GM10847 (cell line): ENCODE data around the gene RPLP2.
A peak's percentile ranks its signal among the peaks of the same experiment; 100 is the strongest.

ENCODE experiments used
- POLR2A ChIP-seq: IDR thresholded peaks from 2 replicates; pipeline ENCODE4 v1.6.1; 2011; ENCODE audit not compliant: insufficient read length; ENCODE audit errors: extremely low read depth

RPLP2 gene

DNA sequence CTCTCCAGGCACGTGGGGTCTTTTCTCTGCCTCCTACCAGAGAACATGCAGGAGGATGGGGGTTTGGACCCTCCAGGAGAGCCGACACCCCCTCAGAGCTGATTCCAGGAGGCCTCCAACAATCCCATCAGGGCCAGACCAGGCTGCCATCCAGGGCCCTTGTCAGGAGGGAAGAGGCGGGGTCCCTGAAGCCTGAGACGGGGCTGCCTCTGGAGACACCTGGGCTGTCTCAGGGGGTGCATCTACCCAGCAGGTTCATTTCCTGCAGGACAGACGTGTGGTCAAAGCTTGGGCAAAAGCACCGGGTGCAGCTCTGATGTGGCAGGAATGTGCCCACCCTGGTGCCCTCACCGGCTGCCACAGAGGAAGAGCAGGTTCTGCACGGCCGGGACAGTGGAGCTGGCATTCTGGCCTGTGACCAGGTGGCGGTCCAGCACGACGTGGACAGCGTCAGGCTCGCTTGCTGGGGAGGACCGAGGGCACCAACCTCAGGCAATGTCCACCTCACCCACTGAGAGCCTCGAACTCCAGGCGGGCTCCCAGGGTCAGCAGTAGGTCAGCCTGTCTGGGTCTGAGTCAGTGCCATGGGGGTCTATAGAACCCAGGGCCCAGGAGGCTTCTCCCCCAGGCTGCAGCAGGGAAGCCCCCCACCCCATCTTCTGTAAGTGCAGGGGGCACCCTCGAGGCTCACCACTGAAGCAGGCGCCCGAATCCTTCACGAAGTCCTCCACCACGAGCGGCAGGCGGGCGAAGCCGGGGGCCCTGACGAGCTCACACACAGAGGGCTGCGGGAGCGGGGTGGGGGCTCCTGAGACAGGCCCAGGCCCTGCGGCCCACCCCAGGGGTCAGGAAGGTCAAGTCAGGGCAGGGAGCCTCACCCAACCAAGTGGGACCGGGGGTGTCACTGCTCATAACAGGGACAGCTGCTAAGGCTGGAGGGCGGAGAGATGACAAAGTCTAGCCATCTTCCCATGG is 38.8 kb upstream of the RPLP2 start:
- no peak for TF ChIP-seq POLR2A

DNA sequence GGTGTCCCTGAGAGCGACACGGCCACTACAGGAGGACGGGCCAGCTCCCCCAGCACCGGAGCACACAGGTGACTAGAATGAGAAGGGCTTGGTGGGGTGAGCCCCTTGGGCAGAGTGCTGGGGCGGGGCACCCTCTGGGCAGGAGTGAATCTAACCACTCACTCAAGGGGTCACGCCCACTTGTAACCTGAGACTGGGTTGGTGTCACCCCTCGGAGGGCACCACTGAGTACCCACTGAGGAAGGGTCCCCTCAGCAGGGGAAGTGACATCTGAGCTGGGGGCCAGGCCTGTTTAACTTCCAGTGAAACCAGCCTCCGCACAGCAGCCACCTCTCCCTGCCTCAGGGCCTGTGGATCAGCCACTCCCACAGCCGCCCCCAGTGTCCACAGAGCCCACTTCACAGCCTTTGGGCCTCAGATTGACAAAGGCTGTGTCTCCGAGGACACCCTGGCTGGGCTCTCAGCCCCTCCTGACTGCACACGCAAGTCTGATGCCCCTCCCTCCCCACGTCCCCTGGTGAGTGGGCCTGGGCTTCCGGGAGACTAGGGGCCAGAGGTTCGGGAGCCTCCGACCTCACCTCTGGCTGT is 38.1 kb upstream of the RPLP2 start:
- TF ChIP-seq POLR2A: no peak

DNA sequence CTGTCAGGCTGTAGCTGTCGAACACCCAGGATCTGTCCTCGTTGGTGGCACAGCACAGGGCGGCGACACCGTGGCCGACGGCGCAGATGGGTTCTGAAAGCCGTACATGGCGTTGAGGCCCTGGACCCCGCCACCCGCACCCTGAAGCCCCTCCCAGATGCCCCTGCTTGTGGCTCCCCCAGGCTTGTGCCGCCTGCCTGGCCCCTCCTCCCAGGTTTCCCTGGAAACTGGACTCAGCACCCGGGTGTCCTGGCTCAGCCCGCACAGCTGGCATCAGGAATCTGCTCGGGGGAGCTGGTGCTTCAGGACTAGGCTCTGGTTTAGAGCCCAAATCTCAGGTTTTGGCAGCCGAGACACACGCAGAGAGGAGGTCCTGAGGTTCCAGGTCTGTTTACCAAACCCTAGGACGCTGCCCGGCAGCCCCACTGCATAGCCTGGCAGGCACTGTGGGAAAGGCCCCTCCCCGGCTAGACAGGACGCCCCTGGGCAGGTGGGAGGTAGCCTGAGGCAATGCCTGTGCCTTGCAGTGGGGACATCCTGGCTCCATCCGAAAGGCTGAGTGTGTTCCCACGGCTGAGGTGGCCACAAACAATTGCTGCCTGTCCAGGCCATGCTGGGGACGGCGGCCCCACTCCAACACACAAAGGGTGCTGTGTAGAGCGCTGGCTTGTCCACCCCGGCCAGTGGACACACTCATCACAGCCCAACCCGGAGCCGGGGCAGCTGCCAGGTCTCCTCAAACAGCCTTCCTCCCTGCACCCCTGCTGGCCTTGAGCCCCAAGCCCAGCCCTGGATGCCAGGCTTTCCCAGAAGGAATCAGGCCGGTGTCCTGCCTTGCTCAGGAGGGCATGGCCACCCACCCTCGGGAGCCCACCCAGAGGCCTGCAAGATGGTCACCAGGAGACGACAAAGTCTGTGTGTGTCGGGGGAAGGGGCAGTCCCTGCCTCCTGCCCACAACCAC is 37.1 kb upstream of the RPLP2 start:
- no peak for TF ChIP-seq POLR2A

DNA sequence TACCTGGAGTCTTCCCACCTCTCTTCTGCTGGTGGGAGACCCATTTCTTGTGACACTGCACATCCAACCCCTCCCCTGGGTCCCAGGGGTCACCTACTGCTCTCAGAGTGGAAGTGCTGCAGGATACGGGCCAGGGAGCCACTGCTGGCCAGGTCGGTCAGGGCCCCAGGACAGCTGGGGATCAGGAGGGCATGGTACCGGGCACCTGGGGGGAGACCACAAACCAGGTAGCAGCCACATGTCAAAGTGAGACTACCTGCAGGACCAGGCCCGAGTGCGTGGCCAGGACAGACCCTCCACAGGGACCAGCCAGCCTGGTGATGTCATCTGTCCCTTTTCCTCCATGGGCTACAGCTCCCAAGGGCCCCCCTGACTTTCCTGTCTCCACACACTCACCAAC is 36.3 kb upstream of the RPLP2 start:
- TF ChIP-seq POLR2A: no peak

DNA sequence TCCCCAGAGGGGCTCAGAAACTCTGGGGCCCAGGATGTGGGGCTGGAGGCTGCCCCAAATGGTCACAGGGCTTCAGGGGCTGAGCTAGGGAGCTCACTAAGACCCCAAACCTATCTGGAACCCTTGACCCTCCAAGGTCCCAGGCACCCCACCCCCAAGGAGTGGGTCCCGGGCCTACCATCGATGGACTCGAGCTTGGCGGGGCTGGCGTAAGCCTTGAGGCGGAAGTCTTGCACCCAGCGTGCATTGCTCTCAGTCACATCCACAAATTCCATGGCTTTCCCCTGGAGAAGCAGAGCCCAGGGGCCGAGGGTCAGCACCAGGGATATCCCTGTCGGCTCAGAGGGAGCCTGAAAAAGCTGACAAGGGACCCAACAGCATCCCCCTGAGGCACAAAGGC is 35.9 kb upstream of the RPLP2 start:
- no peak for TF ChIP-seq POLR2A

DNA sequence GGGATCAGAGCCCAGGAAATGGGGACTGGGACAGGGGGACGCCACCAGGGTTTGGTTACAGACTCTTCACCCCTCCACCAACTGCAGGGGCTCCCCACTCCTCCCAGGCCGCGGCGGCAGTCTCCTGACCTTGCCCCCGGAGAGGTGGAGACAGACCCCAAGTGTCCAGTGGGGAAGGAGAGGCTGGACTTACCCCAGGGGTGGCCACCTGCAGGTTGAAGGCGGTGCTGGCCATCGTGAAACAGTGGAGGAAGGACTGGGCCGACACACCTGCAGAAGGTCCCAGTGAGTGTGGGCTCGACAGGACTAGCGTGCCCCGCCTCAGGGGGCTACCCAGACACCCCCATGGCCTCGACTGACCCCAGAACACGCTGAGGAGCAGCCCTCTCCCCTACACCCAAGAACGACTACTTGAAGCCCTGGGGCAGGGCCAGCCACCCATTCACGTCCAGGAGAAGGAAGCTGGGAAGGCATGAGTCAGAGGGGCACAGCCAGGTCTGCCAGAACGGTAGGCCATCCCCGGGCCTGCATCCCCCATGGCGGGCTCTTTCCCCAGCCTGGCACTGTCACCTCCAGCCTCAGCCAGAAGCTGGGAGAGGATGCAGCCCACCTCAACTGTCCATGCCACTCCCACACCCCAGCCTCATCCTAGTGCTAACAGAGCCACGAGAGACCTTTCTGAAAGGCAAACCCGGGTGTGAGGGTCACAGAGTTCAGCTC is 34.7 kb upstream of the RPLP2 start:
- TF ChIP-seq POLR2A: no peak

DNA sequence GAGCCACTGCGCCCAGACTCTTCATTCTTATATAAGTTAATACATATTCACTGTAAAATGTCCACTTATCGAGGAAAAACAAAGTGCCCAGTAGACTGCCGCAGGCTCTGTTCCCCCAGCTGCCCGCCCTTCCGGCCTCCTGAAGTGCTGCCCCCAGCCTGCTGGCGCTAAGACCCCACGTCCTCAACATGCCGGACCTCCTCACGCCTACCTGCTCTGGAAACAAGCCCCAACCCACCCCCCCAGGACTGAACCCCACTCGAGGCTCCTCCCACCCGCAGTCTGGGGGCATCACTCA is 33.6 kb upstream of the RPLP2 start:
- TF ChIP-seq POLR2A: no peak

DNA sequence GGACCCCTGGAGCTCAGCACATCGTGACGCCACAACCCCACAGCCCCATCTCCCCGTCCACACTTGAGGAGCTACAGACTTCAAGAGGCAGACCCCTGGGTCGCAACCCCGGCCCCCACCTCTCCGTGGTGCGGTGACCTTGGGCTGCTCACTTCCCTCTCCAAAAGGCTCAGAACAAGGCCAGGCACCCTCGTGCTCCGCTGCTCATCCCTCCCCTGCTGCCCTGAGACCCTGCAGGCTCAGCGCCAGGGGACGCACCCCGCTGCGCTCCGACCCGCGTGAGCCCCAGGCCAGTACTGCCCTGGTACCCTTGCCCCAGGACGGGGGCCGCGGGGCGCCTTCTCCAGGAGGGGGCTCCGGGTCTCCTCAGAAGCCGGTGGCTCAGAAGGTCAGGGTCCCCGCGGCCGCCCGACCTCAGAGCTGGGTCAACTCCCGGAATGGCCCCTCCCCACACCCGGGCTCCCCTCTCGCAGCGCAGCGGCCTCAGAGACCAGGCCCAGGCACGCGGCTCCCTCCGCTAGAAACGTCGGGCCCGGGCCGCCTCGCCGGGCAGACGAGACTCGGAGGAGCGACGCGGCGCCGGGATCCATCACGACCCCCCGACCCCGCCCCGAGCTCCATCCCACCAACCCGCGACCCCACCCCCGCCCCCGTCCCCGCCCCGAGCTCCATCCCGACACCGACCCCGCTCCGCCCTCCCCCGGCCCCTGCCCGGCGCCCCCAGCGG is 33.0 kb upstream of the RPLP2 start:
- no peak for TF ChIP-seq POLR2A

DNA sequence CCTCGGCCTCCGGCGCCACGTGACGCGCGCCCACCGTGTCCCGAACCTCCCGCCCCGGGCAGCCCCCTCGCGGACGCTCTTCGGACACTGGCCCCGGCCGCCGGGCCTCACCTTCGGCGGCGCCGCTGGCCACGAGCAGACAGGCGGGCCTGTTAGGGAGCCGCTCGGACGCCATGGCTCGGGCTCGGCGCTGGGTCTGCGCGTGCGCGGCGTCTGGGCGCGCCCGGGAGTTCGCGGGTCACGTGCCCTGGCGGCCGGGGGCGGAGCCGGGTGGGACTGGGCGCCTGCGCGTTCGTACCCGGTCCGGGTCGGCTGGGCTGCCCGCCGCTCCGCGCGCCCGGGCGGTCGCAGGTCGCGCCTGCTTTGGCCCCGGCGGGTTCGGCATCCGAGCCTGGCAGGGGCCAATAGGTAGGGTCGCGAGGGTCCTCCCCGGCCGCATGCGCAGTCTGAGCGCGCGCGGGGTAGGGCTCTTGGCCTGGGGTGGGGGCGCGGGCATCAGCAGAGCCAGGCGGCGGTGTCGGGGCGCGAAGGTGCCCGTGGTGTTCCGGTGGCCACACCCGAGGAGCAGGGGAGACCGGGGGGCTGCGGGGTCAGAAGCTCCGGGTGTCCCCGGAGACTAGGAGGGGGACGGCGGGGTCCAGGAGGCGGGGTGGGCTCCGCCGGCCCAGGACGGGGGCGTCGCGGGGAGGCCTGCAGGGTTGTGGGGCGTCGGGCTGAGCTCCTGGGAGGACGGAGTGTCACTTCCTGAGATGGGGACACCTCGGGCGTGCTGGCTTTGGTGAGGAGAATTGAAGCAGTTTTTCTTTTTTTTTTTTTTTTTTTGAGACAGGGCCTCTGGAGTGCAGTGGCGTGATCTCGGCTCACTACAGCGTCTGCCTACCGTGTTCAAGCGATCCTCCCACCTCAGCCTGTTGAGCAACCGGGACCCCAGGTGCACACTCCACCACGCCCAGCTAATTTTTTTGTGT is 32.2 kb upstream of the RPLP2 start, which contains the start of gene GATD1:
TSS of gene GATD1 (minus strand) at position 200 of the 968 bp plus-strand sequence. CDS start at position 175, 25 bp downstream.
- TF ChIP-seq POLR2A: peak; percentile 97

DNA sequence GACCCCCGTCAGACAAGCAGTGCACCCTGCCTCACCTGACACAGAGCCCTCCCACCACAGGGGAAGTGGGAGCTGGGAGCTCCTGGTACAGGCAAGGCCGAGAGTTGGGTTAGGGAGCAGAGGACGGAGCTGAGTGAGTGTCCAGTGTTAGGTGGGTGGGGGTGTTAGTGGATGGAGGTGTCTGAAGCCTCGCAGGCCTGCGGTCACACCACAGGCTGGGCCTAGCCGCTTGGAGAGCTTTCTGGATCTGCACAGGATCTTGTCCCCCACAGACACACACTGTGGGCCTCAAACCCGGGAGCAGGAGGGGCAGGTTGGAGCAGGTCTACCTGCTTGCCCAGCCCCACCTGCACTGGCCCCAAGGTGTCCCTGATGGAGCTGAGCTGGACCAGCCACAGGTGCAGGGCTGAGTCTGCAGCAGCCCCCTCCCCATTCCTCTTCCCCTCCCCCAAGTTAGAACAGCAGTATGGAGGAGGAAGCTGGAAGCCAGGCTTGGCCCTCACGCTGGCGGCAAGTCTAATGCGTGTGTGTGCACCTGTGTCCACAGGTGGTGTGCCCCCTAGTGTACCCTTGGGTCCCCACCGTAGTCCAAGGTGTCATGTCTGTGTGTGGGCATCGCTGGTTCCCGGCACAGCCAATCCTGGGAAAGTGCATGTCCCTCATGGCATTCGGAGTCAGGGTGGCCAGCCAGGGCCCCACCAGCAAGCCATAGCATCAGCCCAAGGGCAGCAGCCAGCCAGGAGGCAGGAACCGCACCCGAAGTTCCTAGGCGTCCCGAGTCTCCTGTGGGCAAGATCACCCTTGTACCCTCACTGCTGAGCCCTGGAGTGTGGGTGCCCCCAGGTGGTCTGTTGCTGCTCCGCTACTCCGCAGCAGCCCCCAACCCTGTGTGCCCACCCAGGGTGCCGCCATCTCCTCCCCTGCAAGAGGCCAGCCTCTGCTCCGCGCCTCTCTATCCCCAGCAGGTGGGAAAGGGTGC is 30.5 kb upstream of the RPLP2 start:
- TF ChIP-seq POLR2A: no peak

DNA sequence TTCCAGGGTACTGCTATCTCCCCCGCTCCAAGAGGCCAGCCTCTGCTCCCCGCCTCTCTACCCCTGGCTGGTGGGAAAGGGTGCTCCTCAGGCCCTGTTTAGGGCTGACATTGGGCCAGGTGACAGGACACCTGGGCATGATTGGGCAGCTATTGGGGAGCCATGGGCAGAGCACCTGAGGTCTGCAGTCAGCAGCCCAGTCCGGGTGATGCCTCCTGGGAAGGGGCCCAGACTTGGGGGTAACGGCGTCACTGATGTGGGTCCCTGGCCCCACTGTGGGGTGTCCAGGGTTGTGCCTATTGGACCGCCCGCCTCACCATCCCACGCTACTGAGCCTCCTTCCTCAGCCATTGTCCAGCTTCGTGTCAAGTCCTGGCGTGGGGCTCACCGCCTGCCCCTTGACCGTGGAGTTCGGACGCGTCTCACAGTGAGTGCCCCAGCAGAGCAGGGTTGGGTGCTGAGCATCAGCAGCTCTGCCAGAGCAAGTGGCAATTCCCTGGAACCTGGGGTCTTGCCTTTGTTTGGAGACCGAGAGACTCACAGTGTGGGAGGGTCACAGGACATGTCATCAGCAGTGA is 29.7 kb upstream of the RPLP2 start:
- TF ChIP-seq POLR2A: no peak
